Bone marrow (tissue), 2 donors: ENCODE results near the gene ADGRA1.
"Not testable (repeated sequence)": the region's sequence is repeated elsewhere in the genome, so short reads cannot be mapped to it uniquely, and the experiment has no call there.

Source experiments
- DNase-seq, 2 donors: peaks; one replicate each; lab custom pipeline; 2025; lab: John Stamatoyannopoulos, UW

The ADGRA1 gene

DNA sequence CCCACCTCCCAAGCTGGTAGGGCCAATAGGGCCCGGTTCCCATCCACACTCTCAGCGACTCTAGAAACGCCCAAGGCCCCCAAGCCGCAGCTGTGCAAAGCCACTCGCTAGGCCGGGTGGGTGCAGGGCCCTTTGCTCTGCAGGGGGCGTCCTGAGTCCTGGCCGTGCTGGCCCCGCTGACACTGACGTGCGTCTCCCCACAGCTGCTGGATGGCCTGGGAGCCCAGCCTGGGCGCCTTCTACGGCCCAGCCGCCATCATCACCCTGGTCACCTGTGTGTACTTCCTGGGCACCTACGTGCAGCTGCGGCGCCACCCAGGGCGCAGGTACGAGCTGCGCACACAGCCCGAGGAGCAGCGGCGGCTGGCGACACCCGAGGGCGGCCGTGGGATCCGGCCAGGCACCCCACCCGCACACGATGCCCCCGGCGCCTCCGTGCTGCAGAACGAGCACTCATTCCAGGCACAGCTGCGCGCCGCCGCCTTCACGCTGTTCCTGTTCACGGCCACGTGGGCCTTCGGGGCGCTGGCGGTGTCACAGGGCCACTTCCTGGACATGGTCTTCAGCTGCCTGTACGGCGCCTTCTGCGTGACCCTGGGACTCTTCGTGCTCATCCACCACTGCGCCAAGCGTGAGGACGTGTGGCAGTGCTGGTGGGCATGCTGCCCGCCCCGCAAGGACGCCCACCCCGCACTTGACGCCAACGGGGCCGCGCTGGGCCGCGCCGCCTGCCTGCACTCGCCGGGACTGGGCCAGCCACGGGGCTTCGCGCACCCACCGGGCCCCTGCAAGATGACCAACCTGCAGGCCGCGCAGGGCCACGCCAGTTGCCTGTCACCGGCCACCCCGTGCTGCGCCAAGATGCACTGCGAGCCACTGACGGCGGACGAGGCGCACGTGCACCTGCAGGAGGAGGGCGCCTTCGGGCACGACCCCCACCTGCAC is 40.7 kb downstream of the ADGRA1 start:
- DNase-seq, result no peak

GRCh38 chr10:133129071-133129858 is 41.5 kb downstream of the ADGRA1 start:
- no peak for DNase-seq

DNA sequence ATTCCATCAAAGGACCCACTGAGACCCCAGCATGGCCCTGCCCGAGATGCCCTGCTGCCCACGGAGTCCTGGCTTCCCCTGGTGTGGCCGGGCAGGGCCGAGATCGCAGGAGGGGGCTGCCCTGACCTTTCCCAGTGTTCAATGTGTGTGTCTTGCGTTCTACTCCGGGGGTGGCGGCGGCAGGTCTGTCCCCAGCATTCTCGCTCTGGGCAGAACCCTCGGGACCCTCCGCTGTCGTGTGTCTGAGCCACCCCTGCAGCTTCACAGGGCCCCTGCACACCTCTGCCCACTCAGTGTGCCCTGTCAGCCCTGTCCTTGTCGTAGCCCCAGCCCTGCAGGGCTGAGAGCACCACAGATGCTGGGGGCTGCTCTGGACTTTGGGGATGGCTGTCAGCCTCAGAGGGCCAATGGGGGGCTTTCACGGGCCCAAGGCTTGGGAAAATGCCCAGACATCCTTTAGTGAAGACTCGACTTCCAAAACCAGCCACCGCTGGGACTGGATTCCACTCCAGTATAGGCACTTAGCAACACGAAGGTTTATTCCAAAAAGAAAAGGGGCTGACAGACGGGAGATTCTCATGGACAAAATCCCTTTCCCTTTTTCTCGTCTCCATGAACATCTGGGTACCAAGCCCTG is 42.3 kb downstream of the ADGRA1 start:
- no peak for DNase-seq

DNA sequence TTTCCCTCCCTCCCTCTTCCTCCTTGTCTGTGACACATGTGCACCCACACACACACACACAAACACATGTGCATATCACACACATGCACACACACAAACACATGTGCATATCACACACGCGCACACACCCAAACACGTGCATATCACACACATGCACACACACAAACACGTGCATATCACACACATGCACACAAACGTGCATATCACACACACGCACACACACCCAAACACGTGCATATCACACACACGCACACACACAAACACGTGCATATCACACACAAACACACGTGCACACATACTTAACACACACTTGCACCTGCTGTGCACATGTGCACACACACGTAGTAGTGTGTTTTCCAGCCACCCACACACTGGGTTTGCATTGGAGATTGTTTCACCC is 42.9 kb downstream of the ADGRA1 start:
- no peak for DNase-seq

GRCh38 chr10:133131053-133131452 is 43.3 kb downstream of the ADGRA1 start:
- no peak for DNase-seq

- DNase-seq, result no peak
Observed at GRCh38 chr10:133131734-133132472, 44.2 kb downstream of the ADGRA1 start.

DNA sequence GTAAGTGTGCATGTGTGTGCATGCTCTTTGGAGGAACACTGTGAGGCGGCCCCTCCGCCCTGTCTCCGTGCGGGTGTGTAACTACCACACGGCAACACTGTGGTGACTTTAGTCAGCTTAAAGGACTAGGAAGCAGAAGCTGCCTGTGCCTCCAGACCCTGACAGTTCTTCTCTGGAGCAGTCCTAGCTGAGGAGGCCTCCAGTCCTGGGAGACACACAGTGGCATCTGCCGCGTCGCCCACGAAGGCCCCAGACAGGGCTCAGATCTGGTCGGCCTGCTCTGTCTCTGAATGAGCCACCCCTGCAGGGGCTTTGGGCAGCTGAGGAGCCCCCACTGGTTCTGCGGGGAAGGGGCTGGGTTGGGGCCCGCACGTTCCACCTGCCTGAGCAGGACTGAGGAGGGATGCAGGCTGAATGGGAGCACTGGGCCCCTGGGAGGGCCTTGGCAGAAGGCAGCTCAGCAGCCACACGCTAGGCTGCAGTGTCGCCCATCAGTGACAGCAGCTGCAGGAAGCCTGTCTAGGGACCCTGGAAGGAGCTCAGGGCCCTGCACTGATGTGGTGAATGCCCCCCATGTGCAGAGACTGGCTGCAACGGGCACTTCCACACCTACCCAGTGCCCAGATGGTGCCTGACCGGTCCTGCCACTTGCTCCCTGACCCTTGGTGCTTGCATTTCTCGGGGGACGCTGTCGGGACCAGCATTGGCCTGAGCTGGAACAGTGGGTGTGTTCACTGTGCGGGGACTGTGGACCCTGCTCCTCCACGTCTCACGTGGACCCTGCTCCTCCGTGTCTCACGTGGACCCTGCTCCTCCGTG is 45.0 kb downstream of the ADGRA1 start:
- DNase-seq, result no peak

- no peak for DNase-seq
Observed at GRCh38 chr10:133133471-133134231, 45.9 kb downstream of the ADGRA1 start.

DNA sequence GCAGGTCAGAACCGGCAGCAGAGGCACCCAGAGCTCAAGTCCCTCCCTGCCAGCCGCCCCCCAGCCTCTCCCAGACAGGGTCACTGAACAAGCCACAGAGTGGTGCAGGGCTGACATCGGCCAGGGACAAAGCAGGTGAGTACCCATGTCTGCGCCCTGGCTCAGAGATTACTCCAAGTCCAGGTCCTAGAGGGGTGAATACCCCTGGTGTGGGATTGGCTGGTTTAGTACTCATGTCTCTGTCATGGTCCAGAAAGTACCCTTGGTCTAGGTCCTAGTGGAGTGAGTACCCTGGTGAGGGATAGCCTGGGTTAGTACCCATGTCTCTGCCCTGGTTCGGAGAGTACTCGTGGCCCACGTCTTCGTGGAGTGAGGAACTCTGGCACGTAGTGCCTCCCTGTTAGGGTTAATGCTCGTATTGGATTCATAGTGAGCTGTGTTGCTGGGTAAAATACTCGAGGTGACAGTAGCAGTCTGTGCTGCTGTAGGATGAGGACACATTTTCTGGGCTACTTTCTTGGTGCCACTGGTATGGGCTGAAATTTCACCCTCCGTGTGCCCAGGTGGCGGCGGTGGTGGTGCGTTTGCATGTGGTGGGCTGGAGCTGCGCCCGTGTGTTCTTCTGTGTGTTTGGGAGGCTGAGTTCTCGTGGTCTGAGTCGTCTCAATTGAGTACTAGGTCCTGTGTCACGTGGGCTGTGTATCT is 46.8 kb downstream of the ADGRA1 start:
- DNase-seq, result no peak

DNA sequence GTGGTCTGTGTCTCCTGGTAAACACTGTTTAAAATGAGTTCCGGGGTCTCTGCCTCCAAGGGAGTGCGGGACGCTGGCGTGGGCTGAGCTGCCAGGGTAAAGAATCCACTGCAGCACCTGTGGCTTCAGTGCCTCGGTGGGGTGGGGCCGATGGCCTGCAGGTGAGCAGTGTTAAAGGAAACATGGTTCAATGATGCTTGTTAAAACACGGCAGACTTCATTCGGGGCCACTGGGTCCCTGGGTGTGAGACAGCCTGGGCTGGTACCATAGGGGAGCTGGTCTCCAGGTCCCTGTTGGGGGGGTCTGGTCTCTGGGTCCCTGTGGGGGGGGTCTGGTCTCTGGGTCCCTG is 47.4 kb downstream of the ADGRA1 start:
- DNase-seq, result no peak

GRCh38 chr10:133137486-133138145 is 49.9 kb downstream of the ADGRA1 start:
- not testable (repeated sequence) for DNase-seq

GRCh38 chr10:133139551-133140065 is 51.9 kb downstream of the ADGRA1 start:
- DNase-seq, result no peak

DNA sequence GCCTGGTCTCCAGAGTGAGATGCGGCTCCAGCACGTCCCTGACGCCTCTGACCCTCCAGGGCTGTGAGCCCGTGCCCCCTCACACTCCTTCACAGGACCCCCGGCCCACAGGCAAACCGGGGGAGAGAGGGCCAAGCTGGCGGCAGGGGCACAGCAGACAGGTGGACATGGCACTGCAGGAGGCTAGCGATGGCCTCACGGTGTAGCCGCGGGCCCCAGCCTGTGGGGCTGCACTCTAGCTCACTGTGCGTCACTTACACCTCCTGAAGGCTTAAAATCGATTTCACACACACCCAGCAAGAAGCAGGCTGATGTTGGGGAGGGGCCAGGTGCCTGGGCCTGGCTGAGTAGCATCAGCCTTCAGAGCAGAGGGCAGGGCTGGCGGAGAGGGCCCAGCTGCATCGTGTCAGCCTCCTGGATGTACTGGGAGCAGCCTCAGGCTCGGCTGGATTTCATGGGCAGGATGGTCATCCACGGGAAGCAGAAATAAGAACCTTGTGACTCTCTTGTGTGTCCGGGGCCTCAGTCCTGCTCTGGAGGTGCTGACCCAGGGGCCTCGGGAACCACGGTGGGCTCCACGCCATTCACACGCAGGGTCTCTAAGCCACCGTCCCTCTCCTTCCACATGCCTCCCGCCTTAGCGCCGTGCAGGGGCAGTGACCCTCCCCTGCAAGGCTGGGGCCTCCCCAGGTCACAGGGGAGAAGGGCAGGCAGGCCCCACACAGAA is 52.9 kb downstream of the ADGRA1 start:
- no peak for DNase-seq

GRCh38 chr10:133141144-133141957 is 53.6 kb downstream of the ADGRA1 start:
- no peak for DNase-seq

DNA sequence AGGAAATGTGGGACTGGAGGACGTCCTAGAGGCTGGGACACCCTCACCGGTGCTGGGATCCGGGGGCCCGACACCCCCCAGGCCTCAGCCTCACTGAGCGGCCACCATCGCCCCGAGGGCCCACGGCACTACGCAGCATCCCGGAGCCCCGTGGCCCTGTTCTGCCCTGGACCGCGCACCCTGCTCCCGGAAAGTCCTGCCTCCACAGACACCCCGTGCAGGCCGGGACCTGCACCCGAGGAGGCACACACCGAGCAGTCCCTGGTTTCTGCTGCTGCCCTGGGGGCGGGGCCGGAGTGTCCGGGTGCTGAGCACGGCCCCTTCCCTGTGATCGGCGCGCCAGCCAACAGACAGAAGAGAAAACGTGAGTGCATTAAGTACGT is 54.2 kb downstream of the ADGRA1 start:
- no peak for DNase-seq

DNA sequence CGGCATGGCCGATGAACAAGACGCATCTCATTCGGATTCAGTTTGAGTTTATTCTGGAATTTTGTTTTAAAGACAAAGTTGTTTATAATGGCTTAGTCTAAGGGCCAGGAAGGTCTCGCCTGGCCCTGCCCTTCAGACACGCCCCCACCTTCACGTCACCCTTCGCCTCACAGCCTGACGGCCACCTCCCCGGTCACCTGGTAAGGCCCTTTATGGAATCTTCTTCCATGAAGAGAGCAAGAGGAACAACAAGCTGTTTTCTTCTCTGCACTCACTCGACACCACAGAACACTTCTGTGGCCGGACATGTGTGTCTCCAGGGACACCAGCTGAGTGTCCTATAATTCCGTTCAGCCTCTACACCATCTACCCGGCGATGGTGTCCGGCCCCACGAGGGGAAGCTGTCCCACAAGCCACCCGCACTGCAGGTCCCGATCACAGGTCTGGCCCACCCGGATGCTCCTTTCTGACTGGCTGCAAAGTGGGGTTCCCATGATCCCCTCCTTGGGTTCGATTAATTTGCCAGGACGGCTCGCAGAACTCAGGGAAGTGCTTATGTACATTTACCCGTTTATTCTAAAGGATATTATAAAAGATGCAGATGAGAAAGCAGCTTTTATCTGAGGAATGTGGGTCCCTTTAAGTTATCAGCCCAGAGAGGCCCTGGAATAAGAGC is 54.9 kb downstream of the ADGRA1 start:
- DNase-seq, result no peak

GRCh38 chr10:133143200-133143533 is 55.4 kb downstream of the ADGRA1 start:
- no peak for DNase-seq
